ENCODE results near the gene GRM5. TPM values are rescaled to one million over a fixed set of nuclear protein-coding genes. Genes with fewer than 3 reads are reported as not detected.

The GRM5 gene
- total RNA-seq, 4 donors from 2014 or later: 0.16 to 0.44 (median 0.19) TPM; not detected in 1

DNA sequence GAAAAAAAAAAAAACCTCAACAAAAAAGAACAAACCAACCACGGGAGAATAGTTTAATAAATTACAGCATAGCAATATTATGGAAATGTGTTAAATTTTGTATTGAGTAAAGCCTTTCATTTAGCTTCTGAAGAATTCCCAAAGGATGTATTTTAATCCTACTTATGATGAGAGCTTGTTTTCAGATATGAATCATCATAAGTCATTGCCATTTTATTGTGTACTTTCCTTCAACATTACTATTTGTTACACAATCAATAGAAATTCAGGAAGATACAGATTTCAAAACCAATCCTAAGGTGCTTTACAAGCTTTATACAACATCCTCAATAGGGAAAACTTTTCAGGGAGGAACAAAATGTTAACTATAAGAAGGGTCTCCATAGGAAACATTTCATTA, 527.7 kb downstream of the GRM5 start:
- TF ChIP-seq, protein P1, sequence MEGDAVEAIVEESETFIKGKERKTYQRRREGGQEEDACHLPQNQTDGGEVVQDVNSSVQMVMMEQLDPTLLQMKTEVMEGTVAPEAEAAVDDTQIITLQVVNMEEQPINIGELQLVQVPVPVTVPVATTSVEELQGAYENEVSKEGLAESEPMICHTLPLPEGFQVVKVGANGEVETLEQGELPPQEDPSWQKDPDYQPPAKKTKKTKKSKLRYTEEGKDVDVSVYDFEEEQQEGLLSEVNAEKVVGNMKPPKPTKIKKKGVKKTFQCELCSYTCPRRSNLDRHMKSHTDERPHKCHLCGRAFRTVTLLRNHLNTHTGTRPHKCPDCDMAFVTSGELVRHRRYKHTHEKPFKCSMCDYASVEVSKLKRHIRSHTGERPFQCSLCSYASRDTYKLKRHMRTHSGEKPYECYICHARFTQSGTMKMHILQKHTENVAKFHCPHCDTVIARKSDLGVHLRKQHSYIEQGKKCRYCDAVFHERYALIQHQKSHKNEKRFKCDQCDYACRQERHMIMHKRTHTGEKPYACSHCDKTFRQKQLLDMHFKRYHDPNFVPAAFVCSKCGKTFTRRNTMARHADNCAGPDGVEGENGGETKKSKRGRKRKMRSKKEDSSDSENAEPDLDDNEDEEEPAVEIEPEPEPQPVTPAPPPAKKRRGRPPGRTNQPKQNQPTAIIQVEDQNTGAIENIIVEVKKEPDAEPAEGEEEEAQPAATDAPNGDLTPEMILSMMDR (IDR thresholded peaks at IDR 0.05; ENCODE audit: low read depth): no peak

DNA sequence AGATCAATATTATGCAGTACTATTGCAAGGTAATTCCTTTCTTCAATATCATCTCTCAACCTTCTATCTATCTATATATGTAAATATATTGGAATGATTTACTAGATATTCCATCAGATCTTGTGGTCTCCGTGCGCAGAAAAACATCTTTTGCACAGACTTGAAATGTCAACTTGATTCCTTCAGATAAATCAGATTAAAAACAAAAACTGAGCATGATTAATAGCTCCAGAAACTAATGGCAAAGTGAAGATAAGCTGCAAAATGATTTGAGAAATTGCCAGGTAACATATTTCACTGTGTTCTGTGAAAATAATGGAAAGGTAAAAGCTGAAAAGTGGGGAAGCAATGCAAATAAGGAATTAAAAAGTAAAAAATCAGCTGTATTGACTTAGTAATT, 528.2 kb downstream of the GRM5 start:
- TF ChIP-seq, protein P1 (IDR thresholded peaks at IDR 0.05; ENCODE audit: low read depth): no peak

DNA sequence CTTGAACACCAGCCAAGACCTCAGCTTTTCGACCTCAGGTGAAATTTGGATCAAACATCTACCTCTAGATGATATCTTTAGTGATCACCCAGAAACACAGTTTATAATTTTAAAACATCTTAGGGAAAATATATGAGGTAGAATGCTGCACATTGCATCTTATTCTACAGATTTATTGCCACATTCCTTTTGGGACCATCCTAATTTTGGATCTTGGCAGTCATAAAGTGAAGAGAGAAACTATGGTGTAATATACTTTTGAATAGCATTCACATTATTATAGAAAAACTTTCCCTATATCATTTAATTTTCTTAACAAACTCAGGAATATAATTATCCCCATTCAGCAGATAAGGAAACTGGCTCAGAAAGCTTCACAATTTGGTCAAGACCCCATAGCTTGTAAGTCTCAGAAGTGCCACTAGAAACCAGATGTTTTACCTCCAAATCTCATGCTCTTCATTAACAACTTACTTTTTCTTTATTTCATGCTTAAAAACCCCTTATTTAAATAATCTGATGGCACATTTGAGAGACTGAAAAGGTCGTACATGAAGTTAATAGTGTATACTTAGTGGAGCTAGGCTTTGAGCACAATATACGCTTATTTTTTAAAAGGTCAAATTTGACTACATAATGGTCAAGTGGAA, 529.0 kb downstream of the GRM5 start:
- TF ChIP-seq, protein P1 (IDR thresholded peaks at IDR 0.05; ENCODE audit: low read depth): no peak

DNA sequence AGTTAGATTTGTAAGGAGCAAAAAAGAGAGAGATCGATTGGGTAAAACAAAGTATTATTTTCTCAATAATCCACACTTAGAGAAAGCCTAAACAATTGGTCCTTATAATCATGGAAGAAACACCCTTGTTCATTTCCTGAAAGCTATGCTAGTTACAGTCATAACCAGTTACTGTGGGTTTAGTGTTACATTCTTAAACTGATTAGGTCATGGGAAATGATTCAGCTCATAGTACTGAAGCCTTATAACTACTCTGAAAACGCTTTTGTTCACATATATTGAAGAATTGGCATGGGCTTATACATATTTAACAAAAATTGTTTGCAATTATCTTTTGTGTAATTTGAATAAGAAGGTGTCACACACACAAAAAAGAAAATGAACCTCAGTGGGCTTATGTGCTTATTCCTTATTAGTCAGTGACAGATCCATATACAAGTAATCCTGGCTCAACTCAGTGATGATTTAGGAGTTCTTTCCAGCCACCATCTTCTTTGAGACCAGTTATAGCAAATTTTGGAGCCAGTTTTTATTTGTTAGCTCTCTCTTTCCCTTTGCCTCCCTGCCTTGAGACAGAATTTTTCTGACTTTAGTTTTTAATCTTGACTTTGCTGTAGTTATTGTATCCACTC, 529.8 kb downstream of the GRM5 start:
- TF ChIP-seq, protein P1 (IDR thresholded peaks at IDR 0.05; ENCODE audit: low read depth): no peak

DNA sequence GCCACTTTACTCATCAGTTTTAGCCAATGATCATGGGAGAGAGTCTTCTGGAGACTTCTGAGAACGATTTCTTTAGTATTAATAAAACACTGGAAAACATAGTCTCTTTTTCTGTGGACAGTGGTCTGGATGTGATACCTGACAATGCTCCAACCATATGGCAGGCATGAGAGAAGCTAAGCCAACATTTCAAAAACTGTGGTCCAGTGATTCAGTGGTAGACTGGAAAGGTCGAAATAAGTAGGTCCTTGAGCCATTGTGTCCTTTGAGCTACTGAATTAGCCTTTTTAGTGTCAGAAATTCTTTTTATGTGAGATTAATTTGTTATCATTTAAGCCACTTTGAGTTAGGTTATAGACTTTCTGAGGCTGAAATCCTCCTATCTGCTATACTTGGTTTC, 530.5 kb downstream of the GRM5 start:
- TF ChIP-seq, protein P1 (IDR thresholded peaks at IDR 0.05; ENCODE audit: low read depth): no peak

DNA sequence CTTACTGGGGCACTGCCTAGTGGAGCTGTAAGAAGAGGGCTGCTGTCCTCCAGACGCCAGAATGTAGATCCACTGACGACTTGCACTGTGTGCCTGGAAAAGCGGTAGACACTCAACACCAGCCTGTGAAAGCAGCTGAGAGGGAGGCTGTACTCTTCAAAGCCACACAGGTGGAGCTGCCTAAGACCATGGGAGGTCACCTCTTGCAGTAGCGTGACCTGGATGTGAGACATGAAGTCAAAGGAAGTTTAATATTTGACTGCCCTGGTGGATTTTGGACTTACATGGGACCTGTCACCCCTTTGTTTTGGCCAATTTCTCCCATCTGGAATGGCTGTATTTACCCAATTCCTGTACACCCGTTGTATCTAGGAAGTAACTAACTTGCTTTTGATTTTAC, 531.6 kb downstream of the GRM5 start:
- TF ChIP-seq, protein P1 (IDR thresholded peaks at IDR 0.05; ENCODE audit: low read depth): no peak

DNA sequence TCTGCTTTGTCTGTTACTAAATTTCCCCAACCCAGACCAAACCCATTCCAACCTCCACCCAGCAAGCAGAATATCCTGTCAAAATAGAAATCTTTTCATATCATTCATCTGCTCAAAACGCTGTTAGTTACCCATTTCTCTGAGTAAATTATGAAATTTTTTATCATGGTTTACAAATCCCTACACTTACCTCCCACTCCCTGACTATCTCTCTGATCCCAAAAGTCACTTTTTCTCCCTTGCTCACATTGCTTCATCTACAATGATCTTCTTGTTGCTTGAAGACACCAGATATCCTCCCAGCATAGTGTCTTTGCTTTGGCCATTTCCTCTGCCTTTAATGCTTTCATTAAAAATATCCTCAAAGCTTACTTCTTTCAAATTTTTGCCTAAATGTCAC, 532.8 kb downstream of the GRM5 start:
- TF ChIP-seq, protein P1 (IDR thresholded peaks at IDR 0.05; ENCODE audit: low read depth): no peak
